ENCODE measurements around the gene ORMDL2. TPM values are rescaled to one million over a fixed set of nuclear protein-coding genes. Genes with fewer than 3 reads are reported as not detected.

ORMDL2 gene
- total RNA-seq, 1 donor from 2014 or later = 54.8 TPM

DNA sequence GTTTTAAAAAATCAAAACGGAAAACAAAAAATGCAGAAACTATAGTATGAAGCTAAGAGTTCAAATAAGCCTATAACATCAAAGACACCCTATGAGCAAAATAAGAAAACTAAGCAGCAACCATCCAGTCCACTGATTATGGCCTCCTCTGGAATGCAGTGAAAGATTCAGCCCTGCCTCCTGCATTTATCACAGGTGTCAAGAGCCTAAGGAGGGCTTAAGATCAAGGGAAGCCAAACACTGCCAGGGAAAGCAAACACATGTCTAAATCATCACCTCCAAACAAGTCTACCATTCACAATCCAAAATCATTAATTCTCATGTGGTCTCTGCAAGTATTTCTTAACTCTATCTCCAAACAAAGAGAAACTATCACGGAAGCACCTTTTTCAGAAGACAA lies 28.7 kb upstream of the ORMDL2 start:
- Histone ChIP-seq H3K27ac (ENCODE audit: low read depth, low read length) (no peak overlapping the region), H3K4me1 (ENCODE audit: insufficient read depth, low read length) (no peaks in the 10 kb centered on the region), H2AFZ (ENCODE audit: low read depth, low read length) (no peak overlapping the region), H3K27me3 (ENCODE audit: insufficient read depth, low read length) (no peaks in the 10 kb centered on the region), H3K9me3 (ENCODE audit: insufficient read depth, low read depth, low read length) (no peaks in the 10 kb centered on the region), H3K4me3 (ENCODE audit: insufficient read depth, low read depth, low read length) (no peak overlapping the region), H3K79me2 (ENCODE audit: insufficient read depth, low read length) (peaks cover 8% of the 10 kb centered on the region), H3K4me2 (ENCODE audit: low read length) (no peak overlapping the region), H3K36me3 (ENCODE audit: insufficient read depth, low read length) (peaks cover 48% of the 10 kb centered on the region), H3K9ac (ENCODE audit: low read length) (no peak overlapping the region), H4K20me1 (ENCODE audit: insufficient read depth, low read length) (peaks cover 10% of the 10 kb centered on the region)
- Mint-ChIP-seq H3K27ac (ENCODE audit: unreplicated experiment) (no peak overlapping the region), H3K4me3 (ENCODE audit: unreplicated experiment) (no peak overlapping the region), H3K36me3 (ENCODE audit: low read depth, unreplicated experiment) (peaks cover 10% of the 10 kb centered on the region), H3K9me3 (ENCODE audit: unreplicated experiment) (no peaks in the 10 kb centered on the region), H3K27me3 (ENCODE audit: low read depth, unreplicated experiment) (no peaks in the 10 kb centered on the region), H3K4me1 (ENCODE audit: low read depth, unreplicated experiment) (no peaks in the 10 kb centered on the region)
- TF ChIP-seq, protein P1, sequence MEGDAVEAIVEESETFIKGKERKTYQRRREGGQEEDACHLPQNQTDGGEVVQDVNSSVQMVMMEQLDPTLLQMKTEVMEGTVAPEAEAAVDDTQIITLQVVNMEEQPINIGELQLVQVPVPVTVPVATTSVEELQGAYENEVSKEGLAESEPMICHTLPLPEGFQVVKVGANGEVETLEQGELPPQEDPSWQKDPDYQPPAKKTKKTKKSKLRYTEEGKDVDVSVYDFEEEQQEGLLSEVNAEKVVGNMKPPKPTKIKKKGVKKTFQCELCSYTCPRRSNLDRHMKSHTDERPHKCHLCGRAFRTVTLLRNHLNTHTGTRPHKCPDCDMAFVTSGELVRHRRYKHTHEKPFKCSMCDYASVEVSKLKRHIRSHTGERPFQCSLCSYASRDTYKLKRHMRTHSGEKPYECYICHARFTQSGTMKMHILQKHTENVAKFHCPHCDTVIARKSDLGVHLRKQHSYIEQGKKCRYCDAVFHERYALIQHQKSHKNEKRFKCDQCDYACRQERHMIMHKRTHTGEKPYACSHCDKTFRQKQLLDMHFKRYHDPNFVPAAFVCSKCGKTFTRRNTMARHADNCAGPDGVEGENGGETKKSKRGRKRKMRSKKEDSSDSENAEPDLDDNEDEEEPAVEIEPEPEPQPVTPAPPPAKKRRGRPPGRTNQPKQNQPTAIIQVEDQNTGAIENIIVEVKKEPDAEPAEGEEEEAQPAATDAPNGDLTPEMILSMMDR (IDR thresholded peaks at IDR 0.05; ENCODE audit: insufficient read depth, low read depth, low read length) = no peak
- no peak for TF ChIP-seq EZH2 (IDR thresholded peaks at IDR 0.05; ENCODE audit: insufficient read depth, low read length)
- DNase-seq (ENCODE audit: low read depth) (no peak), FAIRE-seq (no peak)

DNA sequence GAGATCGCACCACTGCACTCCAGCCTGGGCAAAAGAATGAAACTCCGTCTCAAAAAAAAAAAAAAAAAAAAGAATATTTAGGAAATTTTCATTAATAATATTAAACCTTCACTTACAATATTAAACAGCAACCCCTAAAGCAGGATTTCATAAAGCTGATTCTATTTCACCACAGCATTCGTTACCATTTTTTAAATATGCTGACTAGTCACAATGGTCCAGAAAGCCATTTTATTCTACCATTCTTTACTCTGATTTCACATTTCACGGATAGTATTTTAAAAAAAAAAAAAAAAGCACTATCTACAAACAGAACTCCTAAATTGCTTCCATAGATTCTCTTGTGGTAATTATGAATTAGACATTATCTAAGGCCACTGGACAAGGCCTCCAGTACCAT lies 27.9 kb upstream of the ORMDL2 start:
- Mint-ChIP-seq H3K36me3 (ENCODE audit: low read depth, unreplicated experiment) (peaks cover 14% of the 10 kb centered on the region), H3K27ac (ENCODE audit: unreplicated experiment) (no peak overlapping the region), H3K27me3 (ENCODE audit: low read depth, unreplicated experiment) (no peaks in the 10 kb centered on the region), H3K9me3 (ENCODE audit: unreplicated experiment) (no peaks in the 10 kb centered on the region), H3K4me1 (ENCODE audit: low read depth, unreplicated experiment) (no peaks in the 10 kb centered on the region), H3K4me3 (ENCODE audit: unreplicated experiment) (no peak overlapping the region)
- Histone ChIP-seq H3K79me2 (ENCODE audit: insufficient read depth, low read length) (peaks cover 8% of the 10 kb centered on the region), H3K9ac (ENCODE audit: low read length) (no peak overlapping the region), H3K4me1 (ENCODE audit: insufficient read depth, low read length) (no peaks in the 10 kb centered on the region), H4K20me1 (ENCODE audit: insufficient read depth, low read length) (peaks cover 10% of the 10 kb centered on the region), H2AFZ (ENCODE audit: low read depth, low read length) (no peak overlapping the region), H3K27me3 (ENCODE audit: insufficient read depth, low read length) (no peaks in the 10 kb centered on the region), H3K4me2 (ENCODE audit: low read length) (no peak overlapping the region), H3K9me3 (ENCODE audit: insufficient read depth, low read depth, low read length) (no peaks in the 10 kb centered on the region), H3K27ac (ENCODE audit: low read depth, low read length) (no peak overlapping the region), H3K36me3 (ENCODE audit: insufficient read depth, low read length) (peaks cover 49% of the 10 kb centered on the region), H3K4me3 (ENCODE audit: insufficient read depth, low read depth, low read length) (no peak overlapping the region)
- DNase-seq (ENCODE audit: low read depth) (no peak), FAIRE-seq (no peak)
- TF ChIP-seq EZH2 (IDR thresholded peaks at IDR 0.05; ENCODE audit: insufficient read depth, low read length) = no peak
- TF ChIP-seq, protein P1 (IDR thresholded peaks at IDR 0.05; ENCODE audit: insufficient read depth, low read depth, low read length) = no peak

DNA sequence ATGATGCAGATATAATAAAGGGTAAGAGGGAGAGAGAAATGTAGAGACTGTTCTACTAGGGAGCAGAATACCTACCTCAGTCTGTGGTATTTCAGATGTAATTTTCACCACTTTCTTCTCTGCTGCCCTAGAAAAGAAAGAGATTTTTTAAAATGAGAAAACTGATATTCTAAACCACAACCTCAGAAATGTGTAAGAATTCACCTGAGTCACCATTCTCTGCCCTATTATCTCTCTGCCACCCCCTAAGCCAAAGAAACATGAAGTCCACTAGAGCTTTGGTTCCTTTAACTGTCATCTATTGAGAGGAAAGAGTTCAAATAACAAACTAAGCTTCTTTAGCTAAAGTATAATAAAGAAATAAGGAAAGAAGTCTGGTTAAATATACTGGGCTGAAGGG lies 21.9 kb upstream of the ORMDL2 start:
- Histone ChIP-seq H3K27ac (ENCODE audit: low read depth, low read length) (no peak overlapping the region), H3K4me2 (ENCODE audit: low read length) (no peak overlapping the region), H2AFZ (ENCODE audit: low read depth, low read length) (no peak overlapping the region), H4K20me1 (ENCODE audit: insufficient read depth, low read length) (peaks cover 30% of the 10 kb centered on the region), H3K36me3 (ENCODE audit: insufficient read depth, low read length) (peaks cover 58% of the 10 kb centered on the region), H3K4me1 (ENCODE audit: insufficient read depth, low read length) (no peaks in the 10 kb centered on the region), H3K79me2 (ENCODE audit: insufficient read depth, low read length) (peaks cover 17% of the 10 kb centered on the region), H3K9ac (ENCODE audit: low read length) (no peak overlapping the region), H3K4me3 (ENCODE audit: insufficient read depth, low read depth, low read length) (no peak overlapping the region), H3K27me3 (ENCODE audit: insufficient read depth, low read length) (no peaks in the 10 kb centered on the region), H3K9me3 (ENCODE audit: insufficient read depth, low read depth, low read length) (no peaks in the 10 kb centered on the region)
- DNase-seq (ENCODE audit: low read depth) (no peak), FAIRE-seq (no peak)
- Mint-ChIP-seq H3K9me3 (ENCODE audit: unreplicated experiment) (no peaks in the 10 kb centered on the region), H3K4me3 (ENCODE audit: unreplicated experiment) (no peak overlapping the region), H3K27ac (ENCODE audit: unreplicated experiment) (peak overlapping the region; percentile 28), H3K4me1 (ENCODE audit: low read depth, unreplicated experiment) (peaks cover 4% of the 10 kb centered on the region), H3K36me3 (ENCODE audit: low read depth, unreplicated experiment) (peaks cover 10% of the 10 kb centered on the region), H3K27me3 (ENCODE audit: low read depth, unreplicated experiment) (no peaks in the 10 kb centered on the region)
- TF ChIP-seq, protein P1 (IDR thresholded peaks at IDR 0.05; ENCODE audit: insufficient read depth, low read depth, low read length) = no peak
- TF ChIP-seq EZH2 (IDR thresholded peaks at IDR 0.05; ENCODE audit: insufficient read depth, low read length) = no peak
